ENCODE data around the gene SDC3.

Gene SDC3

GRCh38 chr1:30875916-30876315, 32.6 kb downstream of the SDC3 start:
- no peak overlapping the region for H3K27ac ChIP-seq
- no peak for TF ChIP-seq ZFX (IDR thresholded peaks at IDR 0.05)

- H3K27ac ChIP-seq = no peak overlapping the region
- no peak for TF ChIP-seq ZFX (IDR thresholded peaks at IDR 0.05)
- no peak for TF ChIP-seq CTCF (conservative IDR thresholded peaks at IDR 0.05)
These were observed 33.4 kb downstream of the SDC3 start for GRCh38 chr1:30875197-30875596.

- no peak overlapping the region for H3K27ac ChIP-seq
- TF ChIP-seq ZFX (IDR thresholded peaks at IDR 0.05) (no peak), CTCF (conservative IDR thresholded peaks at IDR 0.05) (no peak)
These were observed 34.4 kb downstream of the SDC3 start for GRCh38 chr1:30874176-30874575.

- TF ChIP-seq ZFX (IDR thresholded peaks at IDR 0.05) (no peak), CTCF (conservative IDR thresholded peaks at IDR 0.05) (no peak)
- H3K27ac ChIP-seq = no peak overlapping the region
These were observed 35.7 kb downstream of the SDC3 start for GRCh38 chr1:30872948-30873263.

- H3K27ac ChIP-seq = no peak overlapping the region
- TF ChIP-seq ZFX (IDR thresholded peaks at IDR 0.05) = no peak
- no peak for TF ChIP-seq CTCF (conservative IDR thresholded peaks at IDR 0.05)
These were observed 36.3 kb downstream of the SDC3 start for GRCh38 chr1:30872033-30872947.

- H3K27ac ChIP-seq = no peak overlapping the region
- TF ChIP-seq ZFX (IDR thresholded peaks at IDR 0.05) (no peak), CTCF (conservative IDR thresholded peaks at IDR 0.05) (no peak)
These were observed 37.2 kb downstream of the SDC3 start for GRCh38 chr1:30871276-30871871.

GRCh38 chr1:30870656-30871055, 37.9 kb downstream of the SDC3 start:
- TF ChIP-seq ZFX (IDR thresholded peaks at IDR 0.05) (no peak), CTCF (conservative IDR thresholded peaks at IDR 0.05) (no peak)
- H3K27ac ChIP-seq = no peak overlapping the region
